HG03139 (cell line): Measurements from ENCODE around the gene SLC22A3.

Experiments
- ATAC-seq: cut with Tn5 transposase; IDR thresholded peaks from one replicate; pipeline ENCODE4 v1.9.1; 2021; ENCODE audit not compliant: unreplicated experiment

SLC22A3 gene

DNA sequence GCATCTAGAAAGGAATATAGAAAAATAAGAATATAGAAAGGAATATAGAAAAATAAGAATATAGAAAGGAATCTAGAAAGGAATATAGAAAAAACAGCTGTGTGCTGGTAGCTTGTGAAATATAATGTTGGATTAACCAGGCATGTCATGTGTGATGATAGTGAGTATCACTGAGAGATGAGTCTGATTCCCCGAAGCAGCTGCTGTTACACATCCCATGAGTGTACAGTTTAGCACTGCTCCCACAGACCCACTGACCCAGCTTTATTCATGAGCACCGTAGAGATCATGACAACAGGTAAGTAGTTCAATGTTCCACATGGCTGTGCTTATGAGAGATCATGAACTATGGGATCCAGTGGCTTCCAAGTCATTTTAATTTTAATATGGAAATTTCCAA lies 64.8 kb downstream of the SLC22A3 start:
- ATAC-seq = no peak

DNA sequence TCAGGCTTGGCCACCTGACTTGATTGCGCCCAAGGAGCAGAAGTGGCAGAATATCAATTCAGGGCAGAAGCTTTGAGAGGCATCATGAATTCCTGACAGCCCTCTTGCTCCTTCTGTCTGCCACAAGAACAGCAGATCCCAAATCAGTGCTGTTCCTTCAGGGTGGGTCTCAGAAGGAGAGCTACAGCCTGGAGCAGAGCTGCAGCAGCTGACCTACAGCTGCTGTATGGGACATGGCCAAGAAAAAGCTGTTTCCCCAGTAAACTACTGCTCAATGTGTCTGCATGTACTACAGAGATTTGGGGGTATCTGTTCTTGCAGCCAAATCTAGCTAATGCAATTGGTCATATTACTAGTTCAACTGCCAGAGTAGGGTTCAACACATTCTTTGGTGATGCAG lies 69.0 kb downstream of the SLC22A3 start:
- ATAC-seq = no peak

DNA sequence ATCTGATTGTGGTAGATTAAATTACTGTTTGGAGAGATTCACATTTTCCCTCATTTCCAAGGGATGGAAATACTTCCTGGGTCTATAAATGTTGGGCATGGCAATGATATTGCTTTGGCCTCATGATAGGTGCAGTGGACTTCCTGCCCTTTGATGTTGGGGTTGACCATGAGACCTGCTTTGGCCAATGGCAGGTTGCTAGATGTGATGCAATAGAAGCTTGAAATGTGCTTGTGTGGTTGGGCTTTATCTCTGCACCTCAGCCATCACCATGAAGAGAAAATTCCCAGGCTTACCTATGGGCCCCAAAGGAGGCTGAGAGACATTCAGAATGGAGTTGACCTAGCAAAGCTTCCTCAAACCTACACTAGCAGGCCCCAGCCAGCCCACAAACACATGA lies 69.4 kb downstream of the SLC22A3 start:
- ATAC-seq = no peak

DNA sequence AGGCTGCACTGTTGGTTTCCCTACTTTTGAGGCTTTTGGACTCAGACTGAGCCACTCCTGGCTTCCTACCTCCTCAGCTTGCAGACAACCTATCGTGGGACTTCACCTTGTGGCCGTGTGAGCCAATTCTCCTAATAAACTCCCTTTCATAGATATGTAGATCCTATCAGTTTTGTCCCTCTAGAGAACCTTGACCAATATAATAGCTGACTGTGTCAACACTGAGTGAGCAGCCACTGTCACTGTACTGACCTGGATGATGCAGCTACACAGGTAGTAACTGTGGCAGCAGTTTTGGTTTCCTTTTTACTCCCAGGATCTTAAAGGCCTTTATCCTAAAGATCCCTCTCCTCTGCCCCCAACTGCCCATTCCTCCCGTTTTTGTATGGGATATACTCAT lies 70.2 kb downstream of the SLC22A3 start:
- no peak for ATAC-seq

DNA sequence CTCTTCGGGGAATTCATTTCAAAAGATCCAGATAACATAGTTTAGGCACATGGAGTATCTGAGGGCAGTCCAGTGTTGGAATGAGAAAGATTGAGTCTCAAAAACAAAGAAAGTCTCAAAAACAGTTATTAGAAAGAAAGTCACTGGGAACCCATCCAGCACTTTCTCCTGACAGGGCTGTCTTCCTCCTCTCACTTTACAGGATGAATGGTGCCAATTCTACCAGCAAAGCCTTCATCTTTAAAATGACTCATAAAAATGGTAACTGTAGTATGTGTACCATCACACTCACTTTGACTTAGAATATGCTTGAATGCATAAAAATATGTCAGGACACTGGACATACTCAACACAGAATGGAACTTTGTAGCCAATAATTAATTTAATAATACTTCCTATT lies 71.3 kb downstream of the SLC22A3 start:
- no peak for ATAC-seq

DNA sequence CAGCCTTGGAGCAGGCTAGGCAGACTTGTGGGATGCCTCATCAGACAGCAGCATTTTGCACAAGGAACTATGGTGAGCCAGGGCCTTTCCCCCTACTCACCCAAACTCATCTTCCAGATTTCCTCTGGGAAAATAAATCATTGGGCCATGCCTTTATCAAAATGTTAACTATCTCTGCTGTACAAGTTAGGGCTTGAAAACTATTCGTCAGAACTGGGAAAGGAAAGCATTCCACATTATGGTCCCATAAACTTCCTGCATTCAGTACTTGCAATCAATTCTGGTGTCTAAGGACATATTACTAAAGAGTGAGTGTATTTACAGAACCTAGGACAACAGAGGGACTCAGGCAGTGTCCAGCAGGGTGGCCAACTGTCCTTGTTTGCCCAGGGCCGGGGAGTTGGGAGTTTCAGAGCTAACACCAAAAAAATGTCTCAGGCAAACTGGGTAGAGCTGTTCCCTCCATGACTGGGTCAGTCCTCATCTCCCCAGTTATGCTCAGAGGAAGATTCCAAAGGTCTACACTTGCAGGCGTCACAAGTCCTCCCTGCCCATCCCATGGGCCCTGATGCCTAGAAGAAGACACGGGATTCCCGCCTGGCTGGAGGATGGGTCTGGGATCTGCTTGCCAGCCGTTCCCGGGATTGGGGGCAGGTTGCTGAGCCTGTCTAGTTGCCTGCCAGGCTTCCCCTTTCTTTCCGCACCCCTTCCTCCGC lies 72.2 kb downstream of the SLC22A3 start:
- ATAC-seq = no peak

DNA sequence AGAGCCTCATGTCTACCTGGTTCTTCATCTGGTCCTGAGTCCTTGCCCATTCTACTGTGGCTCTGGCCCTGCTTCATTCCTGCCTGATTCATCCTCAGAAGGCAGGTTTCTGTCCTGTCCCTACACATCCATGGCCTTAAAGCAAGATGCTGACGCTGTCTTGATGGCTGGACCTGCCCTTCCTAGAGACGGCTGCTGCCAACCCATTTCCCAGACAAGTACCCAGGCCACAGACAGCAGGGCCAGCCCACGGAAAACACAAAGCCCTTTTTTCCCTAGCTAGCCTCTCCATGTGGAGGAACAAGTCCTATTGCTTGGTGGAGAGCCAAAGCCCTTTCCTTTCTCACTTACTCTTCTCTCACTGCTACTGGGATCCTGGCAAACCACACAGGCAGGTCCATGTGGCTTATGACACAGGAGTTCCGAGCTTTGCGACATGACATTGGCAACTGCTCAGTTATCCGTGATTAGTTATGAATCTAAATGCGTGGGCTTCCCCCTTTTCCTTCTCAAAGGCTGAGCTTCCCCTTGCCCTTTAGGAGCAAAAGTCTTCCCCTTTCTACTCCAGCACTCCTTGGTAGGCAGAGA lies 72.9 kb downstream of the SLC22A3 start:
- no peak for ATAC-seq

DNA sequence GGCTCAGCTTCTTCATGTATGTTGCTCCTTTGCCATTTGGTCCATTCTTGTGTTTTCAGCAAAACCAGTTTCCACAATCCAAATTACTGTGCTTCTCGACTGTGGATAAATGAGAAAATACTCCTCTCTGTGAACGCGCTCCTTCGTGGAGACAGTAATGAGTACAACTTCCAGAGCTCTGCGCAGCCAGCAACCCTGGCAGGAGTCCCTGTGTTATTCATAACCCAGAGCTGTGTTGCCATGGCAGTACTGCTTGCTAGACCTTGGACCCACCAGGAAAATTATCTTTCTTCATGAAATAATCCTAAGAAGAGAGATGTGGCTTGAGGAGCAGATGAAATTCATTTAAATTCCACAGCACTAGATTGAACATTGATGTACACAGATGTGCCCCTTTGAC lies 73.7 kb downstream of the SLC22A3 start:
- no peak for ATAC-seq

DNA sequence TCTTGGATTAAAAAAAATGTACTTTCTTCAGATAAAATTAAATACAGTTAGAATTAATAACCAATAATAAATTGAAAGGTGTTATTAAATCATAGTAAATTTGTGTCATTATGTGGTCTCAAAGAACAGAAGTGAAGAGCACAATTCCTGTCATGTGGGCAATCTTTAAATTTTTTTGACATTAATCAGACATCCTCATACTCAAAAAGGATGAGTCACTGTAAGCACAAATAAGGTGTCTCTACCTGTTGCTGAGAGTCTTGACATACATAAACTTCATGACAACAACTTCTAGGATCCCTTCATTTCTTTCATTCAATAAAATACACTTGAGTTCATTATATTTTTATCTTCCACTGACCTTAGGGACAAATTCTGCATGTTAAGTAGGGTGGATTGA lies 76.1 kb downstream of the SLC22A3 start:
- ATAC-seq = no peak

DNA sequence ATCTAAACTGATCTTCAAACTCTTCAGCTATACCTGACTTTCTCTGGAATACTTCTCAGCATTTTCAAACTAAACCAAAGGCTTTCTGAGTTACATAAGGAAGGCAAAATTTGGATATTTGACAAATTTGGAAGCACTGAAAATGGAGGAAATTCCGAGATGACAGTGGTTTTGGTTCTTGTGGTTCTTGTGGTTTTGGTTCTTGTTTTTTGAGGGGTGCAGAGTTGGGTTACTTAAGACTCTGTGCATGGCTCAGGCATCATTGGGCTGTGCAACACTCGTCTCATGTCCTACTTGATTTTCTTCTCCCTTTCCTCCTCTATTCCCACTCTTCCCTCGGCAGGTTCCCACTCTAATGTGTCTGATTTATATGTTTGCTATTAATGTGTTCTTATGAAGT lies 78.0 kb downstream of the SLC22A3 start:
- ATAC-seq = no peak

DNA sequence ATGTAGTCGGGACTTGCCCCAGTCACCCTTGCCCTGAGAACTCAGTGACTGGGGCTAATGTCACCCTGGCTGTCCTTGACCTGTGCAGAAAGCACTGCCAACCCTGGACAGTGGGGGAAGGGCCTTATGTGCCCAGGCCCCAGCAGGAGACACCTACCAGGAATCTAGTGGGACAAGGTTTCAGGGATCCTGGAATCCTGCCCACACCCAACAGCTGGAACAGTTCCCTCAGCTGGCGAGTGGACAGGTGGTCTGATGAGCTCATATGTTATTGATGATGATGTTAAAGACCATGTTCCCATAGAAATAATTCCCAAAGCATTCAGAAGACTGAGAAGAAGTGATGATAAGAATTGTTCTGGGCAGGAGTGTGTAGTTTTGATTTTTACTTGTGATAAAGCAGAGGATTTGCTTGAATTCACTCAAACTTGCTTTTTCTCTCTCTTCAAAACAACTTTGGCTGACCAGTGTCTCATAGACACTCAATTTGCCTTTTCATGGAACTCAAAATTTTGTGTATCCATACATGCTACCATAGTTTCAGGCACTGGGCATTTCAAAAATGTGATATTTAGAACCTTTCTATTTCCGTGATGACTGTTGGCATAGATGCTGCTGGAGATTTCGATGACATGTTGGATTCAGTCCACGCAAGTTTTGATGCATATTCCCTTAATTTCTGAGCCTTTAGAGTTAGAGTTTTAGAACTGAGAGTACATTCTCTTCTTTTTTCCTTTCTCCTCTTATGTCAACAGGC lies 79.3 kb downstream of the SLC22A3 start:
- no peak for ATAC-seq

DNA sequence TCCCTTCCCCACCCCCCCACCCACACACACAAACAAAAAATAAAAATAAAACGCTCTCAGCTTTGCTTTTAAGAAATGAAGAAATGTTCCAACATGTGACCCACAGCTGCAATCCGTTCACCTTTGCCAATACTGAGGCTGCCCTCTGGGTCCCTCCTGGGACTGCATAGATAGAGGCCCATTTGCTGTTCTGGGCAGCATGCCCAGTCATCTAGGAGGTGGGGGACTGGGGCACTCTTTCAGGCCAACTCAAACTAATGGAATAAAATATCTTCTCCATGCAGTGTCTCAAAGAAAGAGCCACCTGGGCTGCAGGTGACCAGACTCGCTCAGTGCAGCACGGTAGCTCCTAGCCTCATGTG lies 79.9 kb downstream of the SLC22A3 start:
- no peak for ATAC-seq

DNA sequence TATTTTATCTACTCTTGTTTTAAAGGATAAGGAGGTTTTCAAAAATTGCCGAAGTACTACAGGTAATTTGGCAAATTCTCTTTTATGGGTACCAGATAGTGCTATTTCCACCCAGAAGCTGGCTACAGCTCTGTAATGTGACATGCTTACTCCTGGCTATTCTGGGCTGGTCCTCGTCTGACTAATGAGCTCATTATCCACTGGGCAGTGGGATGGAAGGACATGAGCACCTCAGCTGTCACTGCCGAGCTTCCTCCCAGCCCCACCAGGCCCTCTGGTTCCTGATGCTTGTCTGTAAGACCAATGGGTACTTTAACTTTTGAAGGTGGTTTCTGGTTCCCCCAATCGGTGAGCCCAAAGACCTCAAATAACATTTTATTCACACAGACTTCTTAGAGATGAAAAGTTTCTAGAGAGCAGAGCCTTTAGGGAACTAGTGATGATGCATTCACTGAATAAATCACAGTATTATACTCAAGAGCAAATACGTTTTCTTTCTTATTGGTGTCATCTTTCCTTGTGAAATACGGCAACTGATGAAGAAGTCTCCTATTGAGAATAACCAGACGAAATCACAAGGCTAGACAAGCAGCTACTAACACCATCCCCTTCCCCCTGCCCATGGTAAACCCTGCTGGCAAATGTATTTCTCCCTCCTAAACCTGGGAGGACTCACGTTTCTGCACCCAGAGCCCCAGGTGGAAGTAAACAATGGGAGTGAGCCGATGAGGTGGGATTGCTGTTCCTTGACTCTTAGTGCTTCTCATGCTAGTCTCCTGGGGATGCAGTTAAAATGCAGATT lies 80.8 kb downstream of the SLC22A3 start:
- no peak for ATAC-seq

DNA sequence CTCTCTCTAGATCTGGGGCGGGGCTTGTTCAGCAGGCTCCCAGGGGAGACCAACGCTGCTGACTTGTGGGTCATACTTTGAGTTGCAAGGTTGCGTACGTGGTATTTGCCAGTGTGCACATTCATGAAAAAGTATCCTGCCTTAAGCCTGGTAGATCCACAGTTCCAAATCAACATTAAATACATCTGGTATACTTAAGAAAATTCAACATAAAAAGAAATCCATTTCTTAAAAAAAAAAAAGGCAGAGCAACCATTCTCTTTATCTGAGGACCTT lies 81.4 kb downstream of the SLC22A3 start:
- no peak for ATAC-seq

DNA sequence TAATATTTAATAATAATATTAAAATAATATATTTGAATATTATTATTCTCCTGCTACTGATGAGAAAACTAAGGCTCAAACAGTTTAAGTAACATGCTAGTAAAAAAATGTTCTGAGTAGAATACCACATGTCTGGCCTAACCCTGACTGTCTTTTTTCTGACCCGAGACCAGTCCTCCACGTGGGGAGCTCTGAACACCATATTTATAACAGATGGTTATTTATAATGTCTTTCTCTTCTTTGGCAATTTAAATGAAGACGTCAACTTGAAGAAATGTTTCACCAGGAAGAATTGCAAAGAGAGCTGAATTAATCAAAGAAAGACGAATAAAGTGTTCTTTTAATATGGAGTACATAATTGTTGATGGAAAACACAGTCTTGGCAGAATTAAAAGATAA lies 82.0 kb downstream of the SLC22A3 start:
- no peak for ATAC-seq

DNA sequence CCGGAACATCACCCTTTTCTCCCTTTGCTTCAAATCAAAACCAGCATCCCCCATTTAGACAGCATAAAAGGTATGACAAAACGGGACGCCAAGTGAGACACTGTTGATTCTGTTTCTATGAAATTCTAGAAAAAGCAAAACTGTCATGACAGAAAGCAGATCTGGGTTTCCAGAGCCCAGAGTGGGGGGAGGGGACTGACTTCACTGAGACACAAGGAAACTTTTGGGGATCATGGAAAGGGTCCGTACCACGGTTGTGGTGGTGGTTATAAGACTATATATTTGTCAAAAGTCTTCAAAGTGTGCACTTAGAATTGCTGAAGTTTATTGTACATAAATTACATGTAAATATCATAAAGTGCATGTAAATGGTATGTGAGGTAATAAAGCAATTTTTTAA lies 82.6 kb downstream of the SLC22A3 start:
- no peak for ATAC-seq

DNA sequence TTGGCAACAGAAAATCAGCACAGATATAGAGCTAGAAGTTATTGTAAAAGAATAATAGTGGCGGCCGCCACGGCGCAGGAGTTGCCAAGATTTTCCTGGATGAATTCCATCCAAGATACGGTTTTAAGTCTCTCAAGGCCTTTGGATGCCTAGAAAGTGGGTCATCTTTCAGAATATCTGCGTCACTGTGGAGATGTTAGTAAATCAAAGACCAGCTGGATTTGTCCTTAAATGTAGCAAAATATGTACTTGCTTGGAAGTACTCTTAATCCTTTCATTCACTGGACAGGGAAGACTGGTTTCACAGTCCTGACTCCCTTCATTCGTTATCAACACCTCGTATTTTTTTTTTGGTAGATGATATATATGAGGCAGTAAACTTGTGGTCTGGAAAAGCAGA lies 83.0 kb downstream of the SLC22A3 start:
- no peak for ATAC-seq

DNA sequence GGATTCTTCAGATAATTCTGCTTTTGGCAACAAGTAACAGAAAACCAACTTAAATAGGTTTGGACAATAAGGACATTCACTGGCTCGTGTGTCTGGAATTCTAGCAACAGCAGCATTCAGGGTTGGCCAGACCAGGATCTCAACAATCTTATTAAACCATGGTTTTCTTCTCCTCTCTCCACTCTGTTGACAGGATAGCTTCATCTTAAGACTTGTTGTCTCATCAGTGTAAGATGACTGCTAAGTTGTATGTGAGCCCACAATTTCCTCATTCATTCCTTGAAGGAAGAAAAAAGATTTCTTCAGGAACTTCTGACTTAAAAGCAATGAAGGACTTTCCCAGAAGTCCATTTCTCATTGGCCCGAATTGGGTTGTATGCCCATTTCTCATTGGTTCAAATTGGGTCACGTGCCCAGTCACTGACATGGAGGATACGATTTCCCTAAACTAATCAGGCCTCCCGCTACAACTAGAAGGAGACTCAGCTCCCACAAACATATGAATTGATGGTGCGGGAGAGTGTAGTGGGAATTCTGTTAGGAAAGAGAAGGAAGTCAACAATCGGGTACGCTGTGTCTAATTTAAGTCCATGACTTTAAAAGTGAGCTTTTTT lies 83.7 kb downstream of the SLC22A3 start:
- no peak for ATAC-seq

DNA sequence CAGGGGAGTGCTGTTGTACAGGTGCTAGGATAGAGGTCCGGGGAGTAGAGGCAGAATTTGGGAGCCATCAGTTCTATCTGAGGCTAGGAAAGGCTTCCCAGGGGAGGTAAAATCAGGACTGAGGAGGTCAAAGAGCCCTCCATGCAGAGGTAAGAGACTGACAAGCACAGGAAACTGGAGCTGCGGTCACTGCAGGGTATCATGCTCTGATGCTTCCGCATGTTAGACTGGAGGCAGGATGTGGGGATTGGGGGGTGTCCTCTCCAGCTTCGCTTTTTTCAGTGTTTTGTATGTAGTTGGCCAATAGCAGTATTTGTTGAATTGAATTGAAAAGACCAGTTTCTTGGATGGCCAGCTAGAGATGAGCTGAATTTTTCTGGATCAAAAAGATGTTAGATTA lies 87.8 kb downstream of the SLC22A3 start:
- ATAC-seq = no peak

DNA sequence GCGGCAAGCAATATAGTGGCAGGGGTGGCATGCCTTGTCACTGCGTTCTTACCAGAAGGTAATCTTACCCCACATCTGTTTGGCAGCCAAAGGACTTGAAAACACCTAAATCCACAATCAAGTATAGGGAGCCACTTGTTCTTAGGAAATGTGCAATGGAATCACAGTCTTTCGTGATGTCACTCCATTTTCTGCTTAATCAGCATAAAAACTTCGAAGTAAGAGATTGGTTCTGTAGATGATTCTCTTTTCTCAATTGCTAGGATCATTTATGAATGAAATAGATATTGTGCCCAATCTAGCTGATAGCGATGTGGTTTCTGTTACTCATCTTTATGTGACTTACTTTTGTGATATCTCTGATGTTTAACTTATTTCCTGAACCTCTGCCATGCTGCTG lies 89.0 kb downstream of the SLC22A3 start:
- no peak for ATAC-seq

DNA sequence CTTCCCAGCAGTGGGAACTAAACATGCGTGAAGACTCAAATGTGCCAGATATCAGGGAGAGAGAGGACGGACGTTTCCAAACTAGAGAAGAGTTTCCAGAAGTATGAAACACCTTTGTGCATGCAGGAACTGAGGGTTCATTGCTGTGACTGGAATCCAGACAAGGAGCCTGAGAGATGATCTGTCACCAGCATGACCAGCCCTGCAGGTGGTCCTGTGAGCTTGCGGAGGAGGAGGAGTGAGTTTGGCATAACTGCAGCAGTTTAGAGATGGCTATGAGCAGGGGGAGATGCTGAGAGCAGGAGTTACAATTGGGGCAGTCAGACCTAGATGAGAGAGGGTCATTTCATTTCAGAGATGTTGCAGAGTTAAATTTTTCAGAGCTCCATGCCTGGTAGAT lies 89.6 kb downstream of the SLC22A3 start:
- no peak for ATAC-seq

DNA sequence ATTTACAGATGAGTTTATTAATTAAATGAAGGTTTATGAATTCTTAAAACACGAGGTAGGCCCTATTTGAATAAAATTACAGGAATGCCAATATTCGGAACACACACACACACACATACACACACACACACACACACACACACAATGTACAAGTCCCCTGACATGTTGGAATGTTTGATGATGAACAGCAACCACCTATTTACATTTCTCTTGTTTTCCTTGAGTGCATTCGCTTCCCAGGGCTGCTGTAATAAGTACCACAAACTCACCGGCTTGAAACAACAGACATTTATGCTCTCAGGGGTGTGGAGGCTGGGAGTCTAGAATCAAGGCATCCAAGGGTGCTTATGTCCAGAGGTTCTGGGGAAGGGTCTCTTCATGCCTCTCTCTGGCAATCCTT lies 90.3 kb downstream of the SLC22A3 start:
- ATAC-seq = no peak
